T-helper 9 cell (primary cell): ENCODE data around the gene FTL.
A peak's percentile ranks its signal among the peaks of the same experiment; 100 is the strongest.

ENCODE experiments used
- DNase-seq: peaks from one replicate; pipeline ENCODE4 v3.0.0-alpha.2; 2020

The FTL gene

DNA sequence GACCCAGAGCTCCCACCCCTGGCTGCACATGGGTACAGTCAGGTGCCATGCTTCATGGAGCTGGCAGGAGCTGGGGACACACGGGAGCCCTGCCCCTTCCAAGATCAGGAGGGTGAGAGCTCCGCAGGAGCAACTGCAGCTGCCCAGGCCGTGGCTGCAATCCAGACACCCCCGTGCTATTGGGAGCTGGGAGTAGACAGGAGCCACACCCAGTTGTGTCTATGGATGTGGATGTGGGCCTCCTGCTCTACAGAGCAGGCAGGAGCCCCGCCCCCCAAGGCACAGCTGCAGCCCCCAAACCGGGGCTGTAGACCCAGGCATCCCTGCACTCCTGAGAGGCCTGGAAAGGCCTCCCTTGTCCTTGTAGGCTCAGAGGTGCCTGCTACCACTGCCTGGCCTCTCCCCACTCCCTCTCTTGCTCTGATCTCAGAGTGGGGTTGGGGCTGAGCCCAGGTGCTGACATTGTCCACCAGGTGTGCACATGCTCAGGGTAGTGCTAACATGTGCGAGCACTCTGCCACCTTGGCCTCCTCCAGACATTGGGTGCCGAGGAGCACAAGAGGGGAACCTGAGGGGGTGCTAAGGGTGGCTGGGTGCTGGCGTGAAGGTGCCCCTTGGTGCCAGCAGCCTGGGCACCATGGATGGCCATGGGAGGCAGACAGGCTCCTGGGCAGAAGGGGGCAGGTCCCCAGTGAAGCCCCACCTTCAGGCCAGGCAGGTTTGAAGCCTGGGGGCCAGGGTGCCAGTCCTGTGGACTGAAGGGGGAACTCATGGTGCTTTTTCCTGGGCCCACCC is 18.4 kb upstream of the FTL start:
- no peak for DNase-seq

DNA sequence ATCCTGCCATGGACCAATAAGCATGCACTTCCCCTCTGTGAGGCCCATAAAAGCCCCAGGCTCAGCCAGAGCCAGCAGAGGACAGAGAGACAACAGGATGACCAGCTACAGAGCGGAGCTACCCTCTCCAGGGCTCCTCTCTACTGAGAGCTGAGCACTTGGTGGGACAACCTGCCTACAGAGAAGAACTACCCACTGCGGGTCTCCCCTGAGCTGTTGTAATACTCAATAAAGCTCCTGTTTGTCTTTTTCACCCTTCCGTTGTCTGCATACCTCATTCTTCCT is 17.9 kb upstream of the FTL start:
- DNase-seq: no peak

DNA sequence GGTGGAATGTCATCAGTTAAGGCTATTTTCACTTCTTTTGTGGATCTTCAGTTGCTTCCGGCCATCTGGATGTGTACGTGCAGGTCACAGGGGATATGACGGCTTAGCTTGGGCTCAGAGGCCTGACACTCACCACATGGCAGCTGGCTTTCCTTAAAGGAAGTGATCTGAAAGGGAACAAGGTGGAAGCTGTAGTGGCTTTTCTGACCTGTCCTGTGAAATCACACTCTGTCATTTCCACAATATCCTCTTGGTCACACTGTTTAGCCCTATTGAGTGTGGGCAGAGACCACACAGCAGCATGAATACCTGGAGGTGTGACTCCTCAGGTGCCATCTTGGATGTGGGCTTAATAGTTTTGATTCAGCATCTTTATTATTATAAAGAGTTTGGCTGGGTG is 14.9 kb upstream of the FTL start:
- DNase-seq: no peak

DNA sequence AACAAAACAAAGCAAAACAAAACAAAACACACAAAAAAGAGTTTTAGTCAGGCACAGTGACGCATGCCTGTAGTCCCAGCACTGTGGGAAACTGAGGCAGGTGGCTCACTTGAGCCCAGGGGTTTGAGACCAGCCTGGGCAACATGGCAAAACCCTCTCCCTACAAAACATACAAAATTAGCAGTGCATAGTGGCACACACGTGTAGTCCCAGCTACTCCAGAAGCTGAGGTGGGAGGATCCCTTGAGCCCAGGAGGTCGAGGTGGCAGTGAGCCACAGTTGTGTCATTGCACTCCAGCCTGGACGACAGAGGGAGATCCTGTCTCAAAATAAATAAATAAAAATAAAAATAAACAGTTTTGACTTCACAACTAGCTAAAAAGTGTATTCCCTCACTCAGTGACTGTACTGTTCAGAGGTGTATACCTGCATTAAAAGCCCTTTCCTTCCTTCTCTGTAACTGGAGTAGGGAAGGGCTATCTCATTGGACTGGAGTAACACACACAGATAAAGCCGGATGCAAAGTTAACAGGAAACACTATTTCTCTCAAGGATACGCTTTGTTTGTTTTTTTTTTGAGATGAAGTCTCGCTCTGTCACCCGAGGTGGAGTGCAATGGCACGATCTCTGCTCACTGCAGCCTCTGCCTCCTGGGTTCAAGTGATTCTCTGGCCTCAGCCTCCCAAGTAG is 14.1 kb upstream of the FTL start:
- DNase-seq: no peak

- no peak for DNase-seq
Measured at GRCh38 chr19:48953141-48953540, 12.0 kb upstream of the FTL start.

GRCh38 chr19:48953990-48954594 is 11.0 kb upstream of the FTL start:
- no peak for DNase-seq

DNA sequence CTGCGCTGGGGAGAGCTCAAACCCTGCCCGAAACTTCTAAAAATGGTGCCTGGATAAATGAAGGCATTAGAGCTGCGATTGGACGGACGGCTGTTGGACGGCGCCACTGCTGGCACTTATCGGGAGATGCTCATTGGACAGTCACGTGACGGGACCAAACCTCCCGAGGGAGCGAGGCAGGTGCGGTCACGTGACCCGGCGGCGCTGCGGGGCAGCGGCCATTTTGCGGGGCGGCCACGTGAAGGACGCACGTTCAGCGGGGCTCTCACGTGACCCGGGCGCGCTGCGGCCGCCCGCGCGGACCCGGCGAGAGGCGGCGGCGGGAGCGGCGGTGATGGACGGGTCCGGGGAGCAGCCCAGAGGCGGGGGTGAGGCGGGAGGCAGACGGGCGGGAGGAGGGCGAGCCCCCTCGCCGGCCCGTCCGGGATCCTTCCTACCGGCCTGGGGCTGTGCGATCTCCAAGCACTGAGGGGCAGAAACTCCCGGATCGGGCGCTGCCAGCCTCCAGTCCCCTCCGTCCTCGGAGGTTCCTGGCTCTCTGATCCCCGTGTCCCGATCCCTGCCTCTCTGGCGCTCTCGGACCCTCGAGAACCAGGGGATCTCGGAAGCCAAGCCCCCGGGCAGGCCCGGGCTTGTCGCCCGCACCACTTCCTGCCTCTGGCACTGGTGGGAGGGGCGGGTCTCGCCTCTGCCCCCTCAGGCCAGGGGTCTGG is 10.4 kb upstream of the FTL start, which contains the start of gene BAX:
BAX (plus strand) TSS at position 281 of the 713 bp plus-strand sequence; CDS start at position 335, 54 bp downstream.
- DNase-seq: peak; percentile 80

GRCh38 chr19:48955308-48955958 is 9.7 kb upstream of the FTL start:
- DNase-seq: no peak

DNA sequence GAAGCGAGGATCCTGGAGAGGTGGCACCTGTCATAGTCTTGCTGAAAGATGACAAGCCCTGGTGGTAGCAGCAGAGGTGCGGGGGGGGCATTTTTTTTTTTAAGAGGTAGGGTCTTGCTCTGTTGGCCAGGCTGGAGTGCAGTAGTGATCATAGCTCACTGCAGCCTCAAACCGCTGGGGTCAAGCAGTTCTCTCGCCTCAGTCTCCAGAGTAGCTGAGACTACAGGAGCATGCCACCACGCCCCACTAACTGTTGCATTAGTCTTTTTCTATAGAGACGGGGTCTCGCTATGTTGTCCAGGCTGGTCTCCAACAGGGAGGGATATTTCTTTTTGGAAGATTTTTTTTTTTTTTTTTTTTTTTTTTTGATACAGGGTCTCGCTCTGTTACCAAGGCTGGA is 7.1 kb upstream of the FTL start:
- DNase-seq: no peak

- DNase-seq: no peak
Measured at GRCh38 chr19:48959341-48960239, 5.5 kb upstream of the FTL start.

DNA sequence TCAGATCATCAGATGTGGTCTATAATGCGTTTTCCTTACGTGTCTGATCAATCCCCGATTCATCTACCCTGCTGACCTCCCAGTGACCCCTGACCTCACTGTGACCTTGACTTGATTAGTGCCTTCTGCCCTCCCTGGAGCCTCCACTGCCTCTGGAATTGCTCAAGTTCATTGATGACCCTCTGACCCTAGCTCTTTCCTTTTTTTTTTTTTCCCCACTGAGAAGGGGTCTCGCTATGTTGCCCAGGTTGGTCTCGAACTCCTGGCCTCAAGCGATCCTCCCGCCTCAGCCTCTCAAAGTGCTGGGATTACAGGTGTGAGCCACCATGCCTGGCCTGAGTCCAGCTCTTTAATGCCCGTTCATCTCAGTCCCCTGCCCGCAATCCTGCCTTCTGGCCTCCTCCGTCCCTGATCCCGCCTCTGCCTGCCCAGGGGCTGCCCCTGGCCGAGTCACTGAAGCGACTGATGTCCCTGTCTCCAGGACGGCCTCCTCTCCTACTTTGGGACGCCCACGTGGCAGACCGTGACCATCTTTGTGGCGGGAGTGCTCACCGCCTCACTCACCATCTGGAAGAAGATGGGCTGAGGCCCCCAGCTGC is 4.0 kb upstream of the FTL start:
- DNase-seq: no peak

DNA sequence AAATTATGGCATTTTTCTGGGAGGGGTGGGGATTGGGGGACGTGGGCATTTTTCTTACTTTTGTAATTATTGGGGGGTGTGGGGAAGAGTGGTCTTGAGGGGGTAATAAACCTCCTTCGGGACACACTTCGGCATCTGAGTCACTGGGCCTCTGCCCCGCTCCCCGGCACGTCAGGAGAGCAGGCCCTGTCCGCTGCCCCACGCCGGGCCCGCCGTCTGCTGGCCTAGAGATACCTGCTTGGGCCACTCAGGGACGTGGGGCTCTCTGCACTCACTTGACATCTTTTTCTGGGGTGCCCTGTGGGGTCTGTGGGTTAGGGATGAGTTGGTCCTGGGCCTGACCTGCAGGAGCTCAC is 3.5 kb upstream of the FTL start:
- DNase-seq: no peak

DNA sequence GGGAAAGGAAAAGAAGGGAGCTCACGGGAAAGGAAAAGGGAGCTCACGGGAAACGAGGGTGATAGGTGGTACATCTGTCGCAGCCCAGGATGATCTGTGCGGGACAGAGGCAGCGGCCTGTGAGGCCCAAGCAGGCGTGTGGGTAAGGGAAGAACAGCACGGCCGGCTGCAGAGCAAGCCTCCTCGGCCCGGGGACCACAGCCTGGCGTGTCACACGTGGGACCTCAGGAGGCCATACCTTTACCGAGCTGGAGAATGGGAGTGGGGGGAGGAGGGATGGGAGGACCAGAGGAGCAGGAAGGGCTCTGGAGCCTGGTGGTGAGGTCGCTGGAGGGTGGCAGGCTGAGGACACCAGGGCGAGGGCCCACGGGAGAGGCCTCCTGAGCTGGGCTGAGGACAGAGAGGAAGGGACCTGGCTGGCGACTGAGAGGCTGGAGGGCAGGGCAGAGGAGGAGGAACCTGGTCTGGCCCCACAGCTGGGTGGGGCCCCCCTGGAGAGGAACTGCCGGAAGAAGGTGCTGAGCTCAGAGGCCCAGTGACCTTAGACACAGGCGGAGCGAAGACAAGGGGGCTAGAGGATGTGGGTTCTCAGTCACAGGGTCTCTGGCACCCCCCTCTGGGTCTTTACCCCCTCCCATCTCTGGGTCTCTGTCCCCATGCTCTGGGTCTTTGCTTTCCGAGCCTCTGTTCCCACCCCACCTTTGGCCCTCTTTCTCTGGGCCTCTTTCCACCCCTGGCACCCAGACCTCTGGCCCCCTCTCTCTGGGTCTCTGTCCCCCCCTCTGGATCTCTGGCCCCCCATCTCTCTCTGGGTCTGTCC is 2.9 kb upstream of the FTL start:
- no peak for DNase-seq

- DNase-seq: no peak
Measured at GRCh38 chr19:48962849-48963165, 2.3 kb upstream of the FTL start.

DNA sequence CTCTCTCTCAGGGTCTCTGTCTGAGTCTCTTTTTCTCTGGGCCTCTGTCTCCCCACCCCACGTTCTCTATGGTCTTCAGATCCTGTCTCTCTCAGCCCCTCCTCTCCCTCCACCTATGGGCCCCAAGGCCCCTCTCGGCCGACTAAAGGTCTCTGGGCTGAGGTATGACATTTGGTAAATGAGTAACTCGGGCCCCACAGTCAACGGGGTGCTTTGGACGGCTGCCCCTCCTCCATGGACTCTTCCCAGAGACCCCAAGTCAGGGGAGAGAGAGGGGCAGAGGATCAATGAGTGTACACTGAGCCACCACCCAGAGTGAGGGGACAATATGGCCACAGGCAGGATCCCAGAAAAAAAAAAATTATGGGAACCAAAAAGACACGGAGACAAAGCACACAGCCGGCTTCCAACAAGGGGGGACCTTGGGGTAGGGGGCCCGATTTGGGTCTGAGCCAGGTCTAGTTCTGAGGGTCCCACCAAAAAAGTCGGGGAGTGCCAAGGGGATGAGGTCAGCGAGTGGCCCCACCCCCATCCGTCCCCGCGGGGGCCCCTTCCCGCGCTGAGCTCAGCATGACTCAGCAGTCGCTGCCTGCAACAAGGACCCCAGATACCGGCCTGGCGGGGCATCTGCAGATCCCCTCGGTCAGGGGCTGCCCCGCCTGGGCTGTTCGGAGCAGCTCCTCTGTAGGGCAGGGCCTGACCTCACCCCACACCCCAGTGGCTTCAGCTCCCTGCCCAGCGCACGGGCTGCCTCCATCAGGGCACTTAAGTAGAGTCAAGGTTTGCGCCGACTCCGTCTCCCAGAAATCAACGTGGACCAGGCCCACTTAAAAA is 1.5 kb upstream of the FTL start:
- peak; percentile 44 for DNase-seq

- DNase-seq: no peak
Measured at GRCh38 chr19:48964205-48965039, 687 bp upstream of the FTL start.

DNA sequence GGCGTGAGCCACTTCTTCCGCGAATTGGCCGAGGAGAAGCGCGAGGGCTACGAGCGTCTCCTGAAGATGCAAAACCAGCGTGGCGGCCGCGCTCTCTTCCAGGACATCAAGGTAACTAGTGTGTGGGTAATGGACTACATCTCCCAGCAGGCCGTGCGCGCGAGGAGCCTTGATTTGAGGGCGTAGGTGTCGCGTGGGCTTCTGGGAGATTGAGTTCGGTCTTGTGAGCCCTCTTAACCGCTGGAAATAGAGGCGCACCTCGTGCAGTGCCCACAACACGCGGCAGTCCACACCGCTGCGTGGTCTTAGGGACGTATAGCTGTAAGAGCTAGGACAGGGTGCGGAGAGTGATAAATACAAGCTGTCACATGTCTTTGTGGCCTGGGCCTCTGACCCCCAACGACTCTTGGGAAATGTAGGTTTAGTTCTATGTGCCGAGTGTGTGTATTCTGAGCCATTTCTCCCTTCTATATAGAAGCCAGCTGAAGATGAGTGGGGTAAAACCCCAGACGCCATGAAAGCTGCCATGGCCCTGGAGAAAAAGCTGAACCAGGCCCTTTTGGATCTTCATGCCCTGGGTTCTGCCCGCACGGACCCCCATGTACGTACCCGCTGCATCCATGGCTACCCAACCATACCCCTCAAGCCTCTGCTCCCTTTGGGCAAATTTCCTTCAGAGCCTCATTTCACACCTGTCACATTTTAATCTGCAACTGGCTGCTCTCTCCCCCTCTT is 864 bp downstream of the FTL start:
- DNase-seq: peak; percentile 83
